NCI-H526 (cell line): Measurements from ENCODE around the gene KCNAB2.
A peak's percentile ranks its signal among the peaks of the same experiment; 100 is the strongest.

Experiments used
- DNase-seq, 2 experiments: peaks; one replicate each; lab custom pipeline; 2025; lab: John Stamatoyannopoulos, UW

Gene KCNAB2

GRCh38 chr1:6082430-6082971 is 36.8 kb downstream of the KCNAB2 start:
- no peak for DNase-seq

DNA sequence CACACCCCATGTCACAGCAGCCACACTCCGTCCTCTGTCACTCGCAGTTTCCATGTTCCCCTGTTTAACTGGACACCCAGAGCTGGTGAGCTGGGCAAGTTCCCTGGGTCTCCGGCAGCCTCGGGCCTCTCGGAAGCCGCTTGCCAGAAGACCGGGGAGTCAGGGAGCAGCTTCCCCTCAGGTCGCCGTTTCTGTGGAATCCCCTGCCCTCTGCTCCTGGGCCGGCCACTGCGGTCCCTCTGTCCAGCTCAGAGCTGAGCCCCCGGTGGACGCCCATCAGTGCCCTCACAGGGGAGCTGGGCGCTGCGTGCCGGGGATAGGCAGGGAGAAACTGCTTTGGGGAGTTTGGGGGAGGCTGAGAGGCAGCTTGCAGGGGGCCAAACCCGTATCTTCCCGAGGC is 37.7 kb downstream of the KCNAB2 start:
- DNase-seq = no peak

DNA sequence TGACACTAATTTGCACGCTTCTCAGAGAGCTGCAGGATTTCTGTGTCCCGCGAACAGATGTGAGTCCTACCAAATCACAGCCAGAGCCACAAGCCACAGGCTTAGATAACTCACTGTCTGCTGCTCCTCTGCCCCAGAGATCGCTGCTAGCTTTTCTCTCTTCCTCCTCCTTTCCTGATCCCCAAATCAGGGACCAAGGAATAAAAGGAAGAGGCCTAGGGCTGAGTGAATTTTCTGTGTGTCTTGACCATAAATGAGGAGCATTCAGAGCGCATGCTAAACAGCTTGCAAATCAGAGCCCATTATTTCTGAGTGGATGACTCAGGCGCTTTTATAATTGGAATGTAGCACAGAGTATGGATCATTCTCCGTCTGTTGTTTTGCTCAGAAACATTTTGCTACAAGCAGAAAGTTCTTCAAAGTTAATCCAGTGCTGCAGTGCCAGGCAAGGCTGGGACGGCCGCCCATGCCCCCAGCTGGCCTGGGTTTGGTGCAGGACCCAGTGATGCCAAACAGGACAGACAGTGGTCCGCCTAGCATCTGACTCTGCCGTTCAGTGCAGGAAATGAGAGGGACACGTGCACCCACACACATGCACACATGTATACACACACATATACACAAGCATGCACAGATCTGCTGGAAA is 38.2 kb downstream of the KCNAB2 start:
- DNase-seq = peak in 1 of 2 experiments; percentile 18

GRCh38 chr1:6084781-6085495 is 39.2 kb downstream of the KCNAB2 start:
- DNase-seq = no peak

GRCh38 chr1:6085666-6086065 is 40.0 kb downstream of the KCNAB2 start:
- no peak for DNase-seq

DNA sequence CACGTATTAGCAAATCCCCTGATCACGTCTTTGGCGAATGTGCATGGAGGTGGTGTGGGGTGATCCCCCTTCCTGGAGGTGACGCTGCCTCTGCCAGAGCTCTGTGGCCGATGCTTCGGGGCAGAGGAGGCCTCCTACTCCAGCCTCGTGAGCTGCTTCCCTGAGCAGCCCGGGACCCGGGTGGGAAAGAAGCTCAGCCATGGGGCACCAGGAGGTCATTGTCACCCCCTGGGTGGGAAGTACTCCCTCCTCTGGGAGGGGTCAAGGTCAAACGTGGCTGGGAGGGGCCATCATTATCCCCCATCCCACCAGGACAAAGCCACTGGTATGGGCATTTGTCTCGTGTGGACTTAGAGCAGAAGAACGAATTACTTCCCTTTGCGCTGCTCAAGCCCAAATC is 40.7 kb downstream of the KCNAB2 start:
- DNase-seq = no peak

GRCh38 chr1:6086762-6087376 is 41.2 kb downstream of the KCNAB2 start:
- no peak for DNase-seq

GRCh38 chr1:6087377-6087772 is 41.7 kb downstream of the KCNAB2 start:
- DNase-seq = no peak

DNA sequence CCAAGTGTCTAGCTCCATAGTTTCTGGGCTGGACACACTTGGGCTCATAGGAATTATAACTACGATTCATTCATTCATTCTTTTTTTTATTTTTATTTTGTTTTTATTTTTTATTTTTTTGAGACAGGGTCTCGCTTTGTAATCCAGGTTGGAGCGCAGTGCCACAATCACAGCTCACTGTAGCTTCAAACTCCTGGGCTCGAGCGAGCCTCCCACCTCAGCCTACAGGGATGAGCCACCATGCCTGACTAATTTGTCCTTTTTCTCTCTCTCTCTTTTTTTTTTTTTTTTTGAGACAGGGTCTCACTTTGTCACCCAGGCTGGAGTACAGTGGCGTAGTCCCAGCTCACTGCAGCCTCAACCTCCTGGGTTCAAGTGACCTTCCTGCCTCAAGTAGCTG is 42.3 kb downstream of the KCNAB2 start:
- no peak for DNase-seq

GRCh38 chr1:6088956-6089355 is 43.3 kb downstream of the KCNAB2 start:
- no peak for DNase-seq

DNA sequence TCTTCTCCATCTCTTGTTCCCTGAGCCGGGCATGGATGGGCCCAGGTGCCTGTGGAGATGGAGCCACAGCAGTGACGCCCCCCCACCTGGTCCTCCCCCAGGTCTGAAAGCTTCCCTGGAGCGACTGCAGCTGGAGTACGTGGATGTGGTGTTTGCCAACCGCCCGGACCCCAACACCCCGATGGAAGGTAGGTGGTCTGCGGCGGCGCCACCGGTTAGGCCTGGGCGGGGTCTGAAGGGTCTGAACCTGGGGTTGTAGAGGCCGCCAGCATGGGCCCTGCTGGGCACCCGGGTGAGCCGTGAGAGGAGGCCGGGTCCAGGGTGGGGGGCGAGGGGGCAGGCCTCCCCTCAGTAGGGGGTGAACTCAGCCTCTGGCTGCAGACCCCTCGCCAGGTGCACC is 44.6 kb downstream of the KCNAB2 start:
- DNase-seq = no peak

- DNase-seq = no peak
Measured at GRCh38 chr1:6090996-6091822, 45.5 kb downstream of the KCNAB2 start.

DNA sequence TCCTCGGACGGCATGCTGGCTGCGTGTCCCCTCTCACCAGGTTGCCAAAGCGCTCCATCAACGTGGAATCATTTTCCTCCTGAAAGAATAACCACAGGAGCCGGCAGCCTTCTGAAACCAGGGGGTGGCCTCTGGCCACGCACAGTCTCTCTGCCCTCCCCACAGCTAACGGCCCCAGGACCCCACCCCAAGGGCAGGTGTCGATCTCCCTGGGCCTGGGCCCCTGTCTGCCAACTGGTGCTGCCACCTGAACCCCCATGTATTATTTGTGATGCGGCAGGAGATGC is 46.1 kb downstream of the KCNAB2 start:
- DNase-seq = no peak

GRCh38 chr1:6092211-6092610 is 46.5 kb downstream of the KCNAB2 start:
- no peak for DNase-seq

- DNase-seq = no peak
Measured at GRCh38 chr1:6093071-6093470, 47.4 kb downstream of the KCNAB2 start.

DNA sequence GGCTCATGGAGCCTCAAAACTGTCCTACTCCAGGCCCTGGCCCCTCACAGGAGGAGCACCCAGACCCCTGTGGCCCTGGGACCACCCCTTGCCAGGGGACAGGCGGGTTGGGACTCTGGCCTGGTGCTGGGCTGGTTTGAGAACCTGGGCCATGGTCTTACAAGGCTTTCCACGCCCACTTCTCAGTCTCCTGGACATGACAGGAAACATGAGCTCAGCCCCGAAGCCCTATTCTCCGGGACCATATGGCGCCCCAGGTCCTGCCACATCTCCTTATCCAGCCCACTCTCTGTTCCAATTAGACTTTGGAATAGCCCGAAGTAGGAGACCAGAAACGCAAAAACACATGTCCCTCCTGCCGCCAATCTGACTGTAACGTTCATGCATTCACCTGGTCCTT is 47.9 kb downstream of the KCNAB2 start:
- no peak for DNase-seq

GRCh38 chr1:6094246-6094645 is 48.6 kb downstream of the KCNAB2 start:
- no peak for DNase-seq

DNA sequence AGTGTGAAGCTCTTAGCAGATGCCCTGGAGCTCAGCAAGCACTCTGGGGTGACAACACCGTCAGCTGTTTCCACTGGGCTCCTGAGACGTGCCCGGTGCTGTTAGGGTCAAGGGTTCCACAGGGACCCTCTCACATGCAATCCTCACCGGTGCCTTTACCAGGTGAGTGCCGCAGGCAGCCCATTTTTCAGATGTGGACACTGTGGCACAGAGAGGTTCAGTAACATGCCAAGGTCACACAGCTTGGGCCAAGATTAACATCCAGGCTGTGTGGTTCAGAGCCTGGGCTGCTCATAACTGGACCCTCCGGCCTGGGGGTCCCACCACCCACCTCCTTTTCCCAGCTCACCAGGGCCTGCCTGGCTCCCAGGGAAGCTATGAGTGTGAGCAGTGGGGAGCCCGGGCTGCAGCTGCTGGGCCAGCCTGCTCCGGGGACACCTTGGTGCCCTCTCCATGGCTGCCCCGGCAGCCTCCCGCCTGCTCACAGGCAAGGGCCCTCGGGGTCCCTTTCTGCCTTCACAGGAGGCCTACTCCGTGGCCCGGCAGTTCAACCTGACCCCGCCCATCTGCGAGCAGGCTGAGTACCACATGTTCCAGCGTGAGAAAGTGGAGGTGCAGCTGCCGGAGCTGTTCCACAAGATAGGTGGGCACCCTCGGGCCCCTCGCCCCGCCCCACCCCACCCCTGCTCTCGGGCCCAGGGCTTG is 49.3 kb downstream of the KCNAB2 start:
- no peak for DNase-seq

- no peak for DNase-seq
Measured at GRCh38 chr1:6095511-6096242, 50.0 kb downstream of the KCNAB2 start.

GRCh38 chr1:6096243-6097116 is 50.8 kb downstream of the KCNAB2 start:
- no peak for DNase-seq
